Measurements from ENCODE around the gene CASZ1. TPM values are rescaled to one million over a fixed set of nuclear protein-coding genes. Genes with fewer than 3 reads are reported as not detected.

Gene CASZ1
- total and polyA plus RNA-seq, 10 of the 15 experiments (the other 5 are each of a cell fraction or from before 2014, with no cell fraction given), result 0.52 to 9.8 (median 3.7) TPM

GRCh38 chr1:10673109-10673711 lies 123.2 kb downstream of the CASZ1 start:
- FAIRE-seq (no peak), ATAC-seq (no peak), DNase-seq (ENCODE audit: low read depth, low spot score) (no peak)
- RAD21 ChIA-PET (ENCODE audit: unreplicated experiment), result no interaction called here
- Histone ChIP-seq H3K4me1 (ENCODE audit: control insufficient read depth, insufficient read depth, low read length) (no peaks in the 10 kb centered on the region), H3K4me2 (ENCODE audit: control insufficient read depth, insufficient read depth) (no peak overlapping the region), H3K79me2 (ENCODE audit: control insufficient read depth, insufficient read depth, low read length) (no peaks in the 10 kb centered on the region), H3K27me3 (replicated peaks in 1 of 2; ENCODE audit: control insufficient read depth in 2 of 2, insufficient read depth in 2 of 2, low read length in 1 of 2) (no peaks in the 10 kb centered on the region), H2AFZ (ENCODE audit: control insufficient read depth, low read depth, low read length) (no peak overlapping the region), H3K9ac (ENCODE audit: control insufficient read depth, insufficient read depth, low read length) (no peak overlapping the region), H3K9me3 (replicated peaks; ENCODE audit: control insufficient read depth, insufficient read depth, low read length) (no peaks in the 10 kb centered on the region), H3K36me3 (ENCODE audit: control insufficient read depth in 2 of 2, insufficient read depth in 2 of 2, low read length in 1 of 2) (no peaks in the 10 kb centered on the region), H3K4me3 (no peak overlapping the region), H3K27ac (ENCODE audit: control insufficient read depth, insufficient read depth) (no peak overlapping the region), H4K20me1 (ENCODE audit: control insufficient read depth, insufficient read depth) (no peaks in the 10 kb centered on the region)
- TF ChIP-seq ETV6 (conservative IDR thresholded peaks at IDR 0.05 in 1 of 2, IDR thresholded peaks at IDR 0.05 in 1 of 2; ENCODE audit: borderline replicate concordance in 1 of 2, low read depth in 1 of 2) (no peak), MEF2A (IDR thresholded peaks at IDR 0.05; ENCODE audit: insufficient read depth, low read depth, low read length) (no peak), SREBF2 (IDR thresholded peaks at IDR 0.05; ENCODE audit: low read length) (no peak), RELA (IDR thresholded peaks at IDR 0.05; ENCODE audit: borderline replicate concordance, partially characterized antibody) (no peak), SIX5 (IDR thresholded peaks at IDR 0.05; ENCODE audit: low read depth, low read length, severe bottlenecking) (no peak), ZBTB33 (IDR thresholded peaks at IDR 0.05) (no peak), MYB (IDR thresholded peaks at IDR 0.05; ENCODE audit: borderline replicate concordance, low read depth, low read length) (no peak), E2F4 (IDR thresholded peaks at IDR 0.05; ENCODE audit: low read depth, low read length) (no peak), TAF1 (IDR thresholded peaks at IDR 0.05; ENCODE audit: borderline replicate concordance, low read depth, low read length) (no peak), ZNF24 (IDR thresholded peaks at IDR 0.05) (no peak), RB1 (IDR thresholded peaks at IDR 0.05; ENCODE audit: borderline replicate concordance) (no peak), HDGF (IDR thresholded peaks at IDR 0.05) (no peak), NR2C1 (IDR thresholded peaks at IDR 0.05) (no peak)
- in situ Hi-C loops (cut with MboI) (no loop called here), intact Hi-C loops (cut with micrococcal nuclease; ENCODE audit: unreplicated experiment) (no loop called here)
- WGBS (ENCODE audit: insufficient coverage, insufficient replicate concordance, low lambda C conversion rate, missing lambda C conversion rate), result 82% methylated on average over 14 of the region's 19 CpGs
- SMC1A ChIA-PET (ENCODE audit: uncharacterized antibody, unreplicated experiment), result no interaction called here
- no TSS peak for BruUV-seq (replicated peaks)
- POLR2A ChIA-PET, result no interaction called here
- CTCF ChIA-PET, result no interaction called here
